NT2/D1 (cell line): ENCODE data around the gene C16orf74.

Experiments used
- SUZ12 ChIP-seq: IDR thresholded peaks from 2 replicates; pipeline ENCODE4 v1.6.1; 2011; ENCODE audit not compliant: insufficient read length, insufficient read depth; ENCODE audit errors: extremely low read depth
- YY1 ChIP-seq: IDR thresholded peaks from 2 replicates; pipeline ENCODE4 v1.6.1; 2011; ENCODE audit not compliant: insufficient read length, insufficient read depth

- TF ChIP-seq SUZ12, result no peak
- no peak for TF ChIP-seq YY1
These were observed 47.4 kb upstream of the C16orf74 start for GRCh38 chr16:85798283-85798776.
